ENCODE results near the gene SCYL3. TPM values are rescaled to one million over a fixed set of nuclear protein-coding genes. Genes with fewer than 3 reads are reported as not detected.

Gene SCYL3
- total RNA-seq (2016; rRNA removed; fragmentation: Illumina TruSeq; extraction: Trizol) (4.9 and 6.3 TPM in 2 replicates), polyA plus RNA-seq (2011; rRNA removed) (3.1 and 3.3 TPM in 2 replicates), polyA minus RNA-seq (2011; rRNA and poly(A)+ RNA removed; ENCODE audit: low replicate concordance) (4.8 and 7.2 TPM in 2 replicates), Bru-seq, nascent RNA (percentile 71 among the genes with signal in this experiment), BruChase-seq, experiment 1, labeled RNA remaining after a 6-hour chase (percentile 51 among the genes with signal in this experiment), BruChase-seq, experiment 2, labeled RNA remaining after a 2-hour chase (percentile 55 among the genes with signal in this experiment)
- 0.81 and 0.97 TPM in 2 replicates for total RNA-seq (2016; cell fraction: cytosol; rRNA removed; fragmentation: Illumina TruSeq; extraction: Trizol; ENCODE audit: low read depth)
- total RNA-seq (2016; cell fraction: insoluble cytoplasmic fraction; rRNA removed; fragmentation: Illumina TruSeq; extraction: Trizol): 5.9 and 6.5 TPM in 2 replicates
- total RNA-seq (2016; cell fraction: membrane; rRNA removed; fragmentation: Illumina TruSeq; extraction: Trizol): 1.8 and 1.9 TPM in 2 replicates
- total RNA-seq (2016; cell fraction: nucleus; rRNA removed; fragmentation: Illumina TruSeq; extraction: Trizol): 8.7 and 9.9 TPM in 2 replicates
- polyA plus RNA-seq (2011; cell fraction: cytosol; rRNA removed): 1.6 and 2.4 TPM in 2 replicates
- polyA plus RNA-seq (2011; cell fraction: nucleus; rRNA removed): 3.5 and 4.7 TPM in 2 replicates
- polyA plus RNA-seq (2012): 2.6 and 2.9 TPM in 2 replicates
- 0.25 and 0.34 TPM in 2 replicates for polyA plus RNA-seq (2016; cell fraction: cytosol; fragmentation: Illumina TruSeq; extraction: Trizol; ENCODE audit: low read depth)
- polyA plus RNA-seq (2016; cell fraction: insoluble cytoplasmic fraction; fragmentation: Illumina TruSeq; extraction: Trizol; ENCODE audit: low read depth): 4.7 and 4.9 TPM in 2 replicates
- polyA plus RNA-seq (2016; cell fraction: membrane; fragmentation: Illumina TruSeq; extraction: Trizol; ENCODE audit: low read depth): 0.63 and 0.68 TPM in 2 replicates
- 7.0 and 8.1 TPM in 2 replicates for polyA plus RNA-seq (2016; cell fraction: nucleus; fragmentation: Illumina TruSeq; extraction: Trizol; ENCODE audit: insufficient read depth, low read depth)
- 1.9 and 2.0 TPM in 2 replicates for polyA minus RNA-seq (2011; cell fraction: cytosol; rRNA and poly(A)+ RNA removed)
- polyA minus RNA-seq (2011; cell fraction: nucleus; rRNA and poly(A)+ RNA removed): 14.9 and 18.6 TPM in 2 replicates
- long read RNA-seq, experiment 1, full-length matches to known transcripts: 2 of 3 reads
- long read RNA-seq, experiment 1, partial matches to known transcripts: 1 of 3 reads
- long read RNA-seq, experiment 1, other reads (novel, unspliced or antisense): 0 of 3 reads
- long read RNA-seq, experiment 2, full-length matches to known transcripts: 2 of 6 reads
- long read RNA-seq, experiment 2, partial matches to known transcripts: 0 of 6 reads
- long read RNA-seq, experiment 2, other reads (novel, unspliced or antisense): 4 of 6 reads

- FAIRE-seq (peak; percentile 93), ATAC-seq (peak; percentile 96), DNase-seq (ENCODE audit: low spot score) (peak; percentile 96)
- Histone ChIP-seq H3K4me2 (ENCODE audit: low read depth, low read length) (peak within 1 kb of the TSS; percentile 83), H3K9ac (ENCODE audit: insufficient read depth, low read depth, low read length) (peak within 1 kb of the TSS; percentile 95), H4K20me1 (ENCODE audit: insufficient read depth, low read length) (no peaks in the 10 kb centered on the region), H3K79me2 (ENCODE audit: insufficient read depth, low read length) (peaks cover 17% of the 10 kb centered on the region), H2AFZ (ENCODE audit: low read length) (peak within 1 kb of the TSS; percentile 89), H3K36me3 (replicated peaks in 1 of 2; ENCODE audit: control insufficient read depth in 1 of 2, insufficient read depth in 2 of 2, low read length in 2 of 2) (no peaks in the 10 kb centered on the region), H3K4me3 (replicated peaks in 1 of 3; ENCODE audit: insufficient read depth in 1 of 3, low read depth in 2 of 3, low read length in 3 of 3) (peak within 1 kb of the TSS; percentile 81 to 90 (median 87)), H3K4me1 (ENCODE audit: insufficient read depth, low read length) (peaks cover 36% of the 10 kb centered on the region), H3K27me3 (ENCODE audit: control insufficient read depth in 1 of 2, insufficient read depth in 2 of 2, low read length in 2 of 2) (peaks cover 0 to 4% of the 10 kb centered on the region in 2 experiments; a peak in 1 of 5 replicates), H3K9me3 (ENCODE audit: low read length) (no peaks in the 10 kb centered on the region), H3K27ac (ENCODE audit: extremely low read length, insufficient read depth, low read length) (peak within 1 kb of the TSS; percentile 99)
- in situ Hi-C loops (cut with HindIII; ENCODE audit: extremely low pct_ligation_motif_present, low pct_unique_long_range_greater_than_20kb): no loop called here
- ChIA-PET POLR2A (interaction anchor here (0.6 to 2.6 kb wide), 11 partner anchors 8 to 638 kb away, joined by 3 to 14 read pairs (median 4); partner anchors contain the start of genes F5, GORAB, KIFAP3 and METTL18), CTCF (ENCODE audit: low intra/inter-chr PET ratio, low total read pairs) (no interaction called here)
- intact Hi-C loops (cut with micrococcal nuclease; ENCODE audit: unreplicated experiment): loop anchor here (2.0 to 10.0 kb wide), 4 partner anchors 33 to 1591 kb away; partner anchors contain the start of genes F5 and PRRC2C
- no TSS peak for BruUV-seq (replicated peaks)
- under 1% methylated on average over 14 of the region's 52 CpGs for WGBS (ENCODE audit: low lambda C conversion rate)
- TF ChIP-seq JUNB (CRISPR knock-in tag; IDR thresholded peaks at IDR 0.05; ENCODE audit: borderline replicate concordance): no peak
- no peak for TF ChIP-seq NCOR1 (IDR thresholded peaks at IDR 0.05; ENCODE audit: borderline replicate concordance, low read length)
- TF ChIP-seq MXD1 (CRISPR knock-in tag; IDR thresholded peaks at IDR 0.05): no peak
- TF ChIP-seq NR2F2 (IDR thresholded peaks at IDR 0.05; ENCODE audit: borderline replicate concordance, low read depth): no peak
- TF ChIP-seq KLF11 (CRISPR knock-in tag; IDR thresholded peaks at IDR 0.05): peak; percentile 69; the same call in 1 of the 2 replicates
- TF ChIP-seq HOMEZ (CRISPR knock-in tag; IDR thresholded peaks at IDR 0.05; ENCODE audit: low read depth): peak; percentile 60; the same call in 1 of the 2 replicates
- TF ChIP-seq MEF2D (CRISPR knock-in tag; IDR thresholded peaks at IDR 0.05): 0 out of 2 replicates have a peak, but pooled peaks have one; percentile 62
- TF ChIP-seq ZNF253 (CRISPR knock-in tag; IDR thresholded peaks at IDR 0.05; ENCODE audit: borderline replicate concordance): 0 out of 2 replicates have a peak, but pooled peaks have one; percentile 25
- peak; percentile 77 for TF ChIP-seq ZFY (CRISPR knock-in tag; IDR thresholded peaks at IDR 0.05)
- peak; percentile 35; the same call in 1 of the 2 replicates for TF ChIP-seq HNF1B (CRISPR knock-in tag; IDR thresholded peaks at IDR 0.05)
- peak; percentile 36; the same call in 1 of the 2 replicates for TF ChIP-seq ERF (CRISPR knock-in tag; IDR thresholded peaks at IDR 0.05)
- TF ChIP-seq FOXJ3 (CRISPR knock-in tag; IDR thresholded peaks at IDR 0.05; ENCODE audit: borderline replicate concordance): peak; percentile 28; the same call in 1 of the 2 replicates
- TF ChIP-seq ZNF75D (CRISPR knock-in tag; IDR thresholded peaks at IDR 0.05; ENCODE audit: borderline replicate concordance): no peak
Observed at GRCh38 chr1:169893645-169894423, at the start of gene SCYL3. TSS of gene SCYL3 (minus strand) at chr1:169893896. CDS start at chr1:169888840, 5,056 bp downstream.

Measured in HepG2 (cell line).